ENCODE measurements around the gene BDH2. TPM values are rescaled to one million over a fixed set of nuclear protein-coding genes. Genes with fewer than 3 reads are reported as not detected.

The BDH2 gene
- total RNA-seq, 2 experiments from 2014 or later = 11.2 to 12.2 TPM

DNA sequence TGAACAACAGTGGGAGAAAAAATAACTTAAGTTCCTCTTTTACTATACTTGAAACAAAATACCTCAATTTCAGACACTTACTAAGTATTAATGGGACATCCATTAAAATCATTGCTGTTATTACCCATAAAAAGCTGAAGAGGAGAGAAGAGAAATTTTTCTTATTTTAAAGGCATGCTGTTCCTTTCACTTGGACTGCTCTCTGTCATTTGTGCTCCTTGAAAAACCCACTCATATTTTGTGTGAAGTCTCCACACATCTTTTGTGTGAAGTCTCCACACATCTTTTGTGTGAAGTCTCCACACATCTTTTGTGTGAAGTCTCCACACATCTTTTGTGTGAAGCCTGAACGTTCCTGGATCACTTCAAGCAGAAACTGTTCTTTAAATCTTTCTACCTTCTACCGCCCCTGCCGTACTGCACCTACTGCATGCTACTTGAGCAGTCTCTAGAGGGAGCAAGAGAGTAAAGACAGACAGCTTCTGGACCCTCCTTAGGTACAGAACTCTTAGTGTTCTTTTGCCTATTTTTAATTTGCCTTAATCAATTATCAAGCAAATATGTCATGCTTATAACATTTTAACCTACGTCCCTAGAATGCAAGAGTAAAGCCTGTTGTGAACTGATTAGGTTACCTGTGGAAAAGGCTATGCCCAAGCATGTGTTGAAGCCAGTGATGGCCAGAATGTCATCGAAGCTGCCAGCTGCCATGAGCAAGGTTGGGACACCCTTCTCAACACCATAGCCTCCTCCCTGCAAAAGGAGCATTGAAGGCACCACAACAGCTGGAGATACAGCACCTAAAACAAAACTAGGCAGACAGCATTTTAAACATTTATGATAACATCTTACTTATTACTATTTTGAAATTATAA is 53.0 kb downstream of the BDH2 start:
- POLR2A ChIA-PET = interaction anchor here (0.7 kb wide), 1 partner anchor 45 kb away, joined by 4 read pairs; no protein-coding TSS in a partner anchor
- CTCF ChIA-PET = interaction anchor here (0.6 to 1.9 kb wide), 5 partner anchors 9 to 437 kb away, joined by 3 to 5 read pairs (median 3); no protein-coding TSS in a partner anchor

DNA sequence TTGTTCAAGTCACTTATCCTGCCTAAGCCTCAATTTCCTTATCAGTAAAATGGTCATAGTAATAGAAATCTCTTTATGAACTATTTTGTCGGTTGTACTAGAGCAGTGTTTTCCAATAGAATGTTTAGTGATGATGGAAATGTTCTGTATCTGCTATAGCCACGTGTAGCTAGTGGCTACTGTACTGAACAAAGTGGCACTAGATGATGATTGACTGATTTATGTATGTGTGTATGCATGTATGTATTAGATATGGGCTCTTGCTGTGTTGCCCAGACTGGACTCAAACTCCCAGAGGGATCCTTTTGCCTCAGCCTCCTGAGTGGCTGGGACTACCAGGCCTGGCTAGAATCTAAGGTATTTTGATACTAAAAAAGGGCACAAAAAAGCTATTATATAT is 55.5 kb downstream of the BDH2 start:
- ChIA-PET CTCF (interaction anchor here (1.1 kb wide), 1 partner anchor 613 kb away, joined by 5 read pairs; no protein-coding TSS in a partner anchor), POLR2A (no interaction called here)

DNA sequence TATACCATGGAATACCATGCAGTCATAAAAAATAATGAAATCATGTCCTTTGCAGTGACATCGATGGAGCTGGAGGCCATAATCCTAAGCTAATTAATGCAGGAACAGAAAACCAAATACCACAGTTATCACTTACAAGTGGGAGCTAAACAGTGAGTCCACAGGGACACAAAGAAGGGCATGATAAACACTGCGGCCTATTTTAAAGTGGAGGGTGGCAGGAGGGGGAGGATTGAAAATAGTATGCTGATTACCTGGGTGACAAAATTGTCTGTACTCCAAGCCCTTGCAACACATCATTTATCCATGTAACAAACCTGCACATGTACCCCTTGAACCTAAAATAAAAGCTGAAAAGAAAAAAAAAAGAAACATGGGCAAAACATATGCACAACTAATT is 63.5 kb downstream of the BDH2 start:
- ChIA-PET CTCF (interaction anchor here (0.6 kb wide), 1 partner anchor 544 kb away, joined by 3 read pairs; no protein-coding TSS in a partner anchor), POLR2A (no interaction called here)

DNA sequence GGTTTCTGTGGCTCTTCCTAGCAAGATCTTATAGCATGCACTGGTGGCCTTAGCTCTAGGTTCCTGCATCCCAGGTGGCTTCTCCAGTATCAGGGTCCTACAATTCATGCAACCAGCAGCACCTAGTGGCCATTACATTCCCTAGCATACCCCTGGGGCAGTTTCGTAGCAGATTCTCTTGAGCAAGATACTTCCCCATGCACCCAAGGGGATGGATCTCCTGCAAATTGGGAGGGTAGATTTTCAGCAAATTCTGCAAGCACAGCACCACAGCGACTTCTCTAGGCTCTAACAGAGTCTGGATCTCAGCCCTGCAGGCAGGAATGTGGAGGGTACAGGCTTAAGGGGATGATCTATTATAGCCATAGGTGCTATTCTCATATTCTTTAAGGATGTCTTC is 67.1 kb downstream of the BDH2 start:
- ChIA-PET CTCF (interaction anchor here (1.5 kb wide), 1 partner anchor 406 kb away, joined by 4 read pairs; no protein-coding TSS in a partner anchor), POLR2A (no interaction called here)

DNA sequence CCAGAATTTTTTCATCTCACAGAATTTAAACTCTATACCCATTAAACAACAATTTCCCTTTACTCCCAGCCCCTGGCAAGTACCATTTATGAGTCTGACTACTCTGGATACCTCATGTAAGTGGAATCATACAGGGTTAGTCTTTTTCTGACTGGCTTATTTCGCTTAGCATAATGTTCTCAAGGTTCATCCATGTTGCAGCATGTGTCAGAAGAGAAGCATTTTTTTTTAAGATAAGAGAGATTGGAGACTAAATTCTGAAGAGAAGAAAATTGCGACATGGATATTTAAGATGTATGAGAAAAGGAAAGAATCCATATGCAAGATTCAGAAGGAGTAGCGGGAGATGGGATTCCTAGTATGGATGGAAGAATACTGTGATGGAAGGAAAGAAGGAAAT is 68.8 kb downstream of the BDH2 start:
- ChIA-PET CTCF (interaction anchor here (0.6 kb wide), 1 partner anchor 1690 kb away, joined by 3 read pairs; no protein-coding TSS in a partner anchor), POLR2A (no interaction called here)

DNA sequence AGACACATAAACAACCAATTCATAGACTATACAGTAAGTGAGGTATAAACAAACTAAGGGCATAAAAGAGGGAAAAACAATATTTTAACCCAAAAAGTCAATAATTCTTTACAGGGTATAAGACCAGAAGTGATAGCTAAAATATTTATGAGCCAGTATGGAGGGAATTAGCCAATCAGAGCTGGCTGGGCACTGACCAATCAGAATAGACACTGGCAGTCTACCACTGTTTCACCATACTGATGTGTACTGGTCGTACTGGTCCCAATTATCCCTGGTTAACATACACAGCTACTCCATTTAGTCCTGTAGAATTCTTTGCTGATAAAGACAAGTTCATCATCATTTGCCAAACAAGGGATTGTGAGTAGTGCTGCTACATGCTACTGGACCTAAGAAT is 70.3 kb downstream of the BDH2 start:
- POLR2A ChIA-PET = no interaction called here
- CTCF ChIA-PET = no interaction called here

Other genes starting within 250 kb of the BDH2 start
- gene CISD2, start 230.8 kb downstream of the BDH2 start, total RNA-seq = 10 to 100 TPM; 42.5 to 43.0 TPM
- gene SLC9B1, start 80.1 kb downstream of the BDH2 start, total RNA-seq = under 1 TPM; 0.59 to 0.82 TPM
- 10 to 100 TPM; 44.5 to 46.6 TPM for gene SLC9B2, start 23.1 kb downstream of the BDH2 start, total RNA-seq
- 10 to 100 TPM; 27.1 to 27.7 TPM for gene CENPE, start 98.5 kb upstream of the BDH2 start, total RNA-seq